ENCODE measurements around the gene PRICKLE3.

- no peak for TF ChIP-seq POLR2A (IDR thresholded peaks at IDR 0.05; ENCODE audit: low read depth, low read length)
- no peak for TF ChIP-seq PAX5 (IDR thresholded peaks at IDR 0.05; ENCODE audit: insufficient read depth, low read length, severe bottlenecking)
- TF ChIP-seq TAF1 (IDR thresholded peaks at IDR 0.05; ENCODE audit: low read depth, low read length) = no peak
- TF ChIP-seq POLR2AphosphoS5 (IDR thresholded peaks at IDR 0.05; ENCODE audit: low read depth, low read length) = no peak
- TF ChIP-seq SPI1 (IDR thresholded peaks at IDR 0.05; ENCODE audit: low read depth, low read length) = no peak
- TF ChIP-seq POU2F2 (IDR thresholded peaks at IDR 0.05; ENCODE audit: low read depth, low read length) = no peak
These were observed 46.5 kb downstream of the PRICKLE3 start for GRCh38 chrX:49139713-49140112.

Data from GM12891 (cell line).